Large intestine (tissue), 12 donors: ENCODE results near the gene DYNC1I1. TPM values are rescaled to one million over a fixed set of nuclear protein-coding genes. Genes with fewer than 3 reads are reported as not detected.

ENCODE experiments used
- DNase-seq, 2 donors: peaks; one replicate each; pipeline versions ENCODE4 v3.0.0 to v3.0.0-alpha.2; 2013
- H3K27ac ChIP-seq: one replicate; pipeline ENCODE4 v1.5.1; 2013; ENCODE audit warnings: low read length
- H3K27me3 ChIP-seq: 2 replicates; pipeline ENCODE4 v1.6.1; 2013; ENCODE audit warnings: low read length; ENCODE audit not compliant: control insufficient read depth, insufficient read depth
- H3K36me3 ChIP-seq: 2 replicates; pipeline ENCODE4 v1.6.1; 2013; ENCODE audit warnings: low read length; ENCODE audit not compliant: control insufficient read depth, insufficient read depth
- H3K4me1 ChIP-seq: one replicate; pipeline ENCODE4 v1.6.1; 2013; ENCODE audit warnings: low read length; ENCODE audit not compliant: control insufficient read depth, insufficient read depth
- H3K4me3 ChIP-seq: one replicate; pipeline ENCODE4 v1.5.1; 2013; ENCODE audit warnings: low read length
- H3K9me3 ChIP-seq: one replicate; pipeline ENCODE4 v1.6.1; 2013; ENCODE audit warnings: mild to moderate bottlenecking, low read depth, low read length, moderate library complexity; ENCODE audit not compliant: control insufficient read depth
- WGBS: methylation state at CpG from one replicate; pipeline ENCODE4 v1.1.5; 2013; ENCODE audit warnings: low lambda C conversion rate; ENCODE audit not compliant: insufficient coverage; 5-methylcytosine and 5-hydroxymethylcytosine counted together
- long read RNA-seq, 11 donors: transcript quantifications; one replicate each; lab custom pipeline, GENCODE V29; 2026
- polyA plus RNA-seq: library from polyadenylated mRNA; unstranded; fragments of 120-200 nt; gene quantifications from one replicate; pipeline ENCODE4 v1.2.1, GENCODE V29; 2013

Gene DYNC1I1
- 1.2 TPM for polyA plus RNA-seq
- long read RNA-seq, donor 1, result 0 reads
- long read RNA-seq, donor 2, result 0 reads
- long read RNA-seq, donor 3, result 0 reads
- long read RNA-seq, donor 4, result 0 reads
- long read RNA-seq, donor 5, result 0 reads
- long read RNA-seq, donor 6, result 0 reads
- long read RNA-seq, donor 7, result 0 reads
- long read RNA-seq, donor 8, result 0 reads
- long read RNA-seq, donor 9, partial matches to known transcripts, result 0 of 1 reads
- long read RNA-seq, donor 9, other reads (novel, unspliced or antisense), result 0 of 1 reads
- long read RNA-seq, donor 10, result 0 reads
- long read RNA-seq, donor 11, result 0 reads

GRCh38 chr7:95772298-95772770 is at the start of gene DYNC1I1:
Gene DYNC1I1, plus strand, starts transcription at chr7:95772554. Its CDS starts 32,176 bp downstream, at chr7:95804730.
- H3K9me3 ChIP-seq, result peaks cover 4% of the 10 kb centered on the region
- peaks cover 5% of the 10 kb centered on the region for H3K4me1 ChIP-seq
- no peaks in the 10 kb centered on the region for H3K36me3 ChIP-seq
- no peak within 1 kb of the TSS for H3K27ac ChIP-seq
- peak within 1 kb of the TSS; percentile 36 for H3K4me3 ChIP-seq
- H3K27me3 ChIP-seq, result peaks cover 29% of the 10 kb centered on the region
- WGBS, result no CpG with 5 or more reads among the region's 49 CpGs
- DNase-seq, result peak; percentile 37 to 69

GRCh38 chr7:95723583-95724180 is 48.7 kb upstream of the DYNC1I1 start:
- Histone ChIP-seq H3K4me3 (no peak overlapping the region), H3K4me1 (no peaks in the 10 kb centered on the region), H3K36me3 (no peaks in the 10 kb centered on the region), H3K27ac (no peak overlapping the region), H3K9me3 (no peaks in the 10 kb centered on the region), H3K27me3 (no peaks in the 10 kb centered on the region)
- peak; percentile 20 to 22 for DNase-seq
- 19% methylated on average over 2 of the region's 2 CpGs for WGBS

GRCh38 chr7:95725205-95725604 is 47.1 kb upstream of the DYNC1I1 start:
- Histone ChIP-seq H3K36me3 (no peaks in the 10 kb centered on the region), H3K4me1 (no peaks in the 10 kb centered on the region), H3K9me3 (no peaks in the 10 kb centered on the region), H3K27ac (no peak overlapping the region), H3K27me3 (no peaks in the 10 kb centered on the region), H3K4me3 (no peak overlapping the region)
- WGBS, result no CpG with 5 or more reads among the region's 1 CpG
- DNase-seq, result no peak

- Histone ChIP-seq H3K27me3 (no peaks in the 10 kb centered on the region), H3K4me3 (no peak overlapping the region), H3K4me1 (no peaks in the 10 kb centered on the region), H3K9me3 (no peaks in the 10 kb centered on the region), H3K27ac (no peak overlapping the region), H3K36me3 (no peaks in the 10 kb centered on the region)
- no peak for DNase-seq
- no CpG with 5 or more reads among the region's 4 CpGs for WGBS
These were observed 41.7 kb upstream of the DYNC1I1 start for GRCh38 chr7:95730493-95731280.

DNA sequence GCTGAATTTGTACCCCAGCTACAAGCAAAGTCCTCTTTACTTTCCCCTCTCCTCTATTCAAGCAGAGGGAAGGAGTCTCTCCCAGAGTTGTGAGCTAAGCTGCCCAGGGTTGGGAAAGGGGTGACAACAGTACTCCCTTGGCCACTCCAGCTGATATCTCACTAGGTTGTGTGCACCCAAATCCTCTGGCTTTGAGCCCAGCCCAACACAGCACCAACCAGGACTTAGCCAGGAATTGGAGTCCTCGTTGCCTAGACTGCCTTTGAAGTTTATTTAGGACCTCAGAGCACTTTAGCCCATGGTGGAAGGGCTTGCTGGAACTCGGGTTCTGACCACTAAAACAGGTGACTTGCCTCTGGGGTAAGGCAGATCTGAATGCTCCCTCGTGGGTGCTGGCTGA is 35.7 kb upstream of the DYNC1I1 start:
- H3K4me3 ChIP-seq, result no peak overlapping the region
- peaks cover 3% of the 10 kb centered on the region for H3K27me3 ChIP-seq
- H3K9me3 ChIP-seq, result no peaks in the 10 kb centered on the region
- WGBS, result no CpG with 5 or more reads among the region's 3 CpGs
- no peaks in the 10 kb centered on the region for H3K4me1 ChIP-seq
- no peak overlapping the region for H3K27ac ChIP-seq
- no peak for DNase-seq
- H3K36me3 ChIP-seq, result no peaks in the 10 kb centered on the region

DNA sequence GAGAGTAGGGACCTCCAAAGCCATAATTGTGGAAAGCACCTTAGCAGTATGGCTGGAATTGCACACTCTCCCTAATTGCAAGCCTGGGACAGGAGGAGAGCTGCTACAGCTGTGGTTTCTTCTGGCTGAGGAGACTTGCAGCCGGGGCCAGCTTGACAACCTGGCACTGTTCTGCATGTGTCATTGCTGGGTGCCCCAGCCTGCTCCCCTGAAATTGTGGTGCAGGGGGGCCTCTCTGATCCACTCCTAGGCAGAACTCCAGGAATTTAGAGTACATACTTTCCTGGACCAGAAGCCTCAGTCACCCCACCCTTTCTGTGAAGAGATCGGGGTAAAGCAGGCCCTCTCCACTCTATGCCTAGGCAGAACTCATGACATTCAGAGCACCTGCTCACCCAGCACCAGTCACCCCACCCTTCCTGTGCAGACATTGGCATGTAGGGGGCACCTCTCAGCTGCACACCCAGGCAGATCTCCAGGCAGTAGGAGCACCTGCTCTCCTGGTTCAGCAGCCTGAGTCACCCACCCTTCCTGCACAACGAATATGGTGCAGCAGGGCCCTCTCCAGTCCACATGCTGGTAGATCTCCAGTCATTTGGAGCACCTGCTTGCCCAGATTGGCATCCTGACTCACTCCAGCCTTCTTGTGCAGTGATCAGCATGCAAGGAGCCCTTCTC is 34.4 kb upstream of the DYNC1I1 start:
- no peak for DNase-seq
- Histone ChIP-seq H3K36me3 (no peaks in the 10 kb centered on the region), H3K4me1 (no peaks in the 10 kb centered on the region), H3K27me3 (peaks cover 3% of the 10 kb centered on the region), H3K9me3 (no peaks in the 10 kb centered on the region), H3K27ac (no peak overlapping the region), H3K4me3 (no peak overlapping the region)
- no CpG with 5 or more reads among the region's 3 CpGs for WGBS

DNA sequence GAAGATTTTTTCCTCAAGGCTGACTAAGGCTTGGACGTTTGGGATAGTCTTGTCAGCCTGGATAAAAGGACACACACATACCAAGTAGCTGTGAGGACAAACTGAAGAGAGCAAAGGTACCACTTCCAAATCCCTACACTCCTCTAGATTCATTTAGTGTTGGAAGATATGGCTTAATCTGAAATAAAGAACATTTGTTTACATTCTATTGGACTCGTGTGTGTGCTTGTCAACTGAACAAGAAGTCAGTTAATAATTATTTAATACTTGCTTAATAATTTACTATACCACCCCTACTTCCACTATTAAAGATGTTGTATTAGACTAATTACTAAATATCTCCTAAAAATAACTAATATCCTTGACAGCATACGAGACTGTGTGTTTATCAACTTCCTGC is 23.3 kb upstream of the DYNC1I1 start:
- no peak overlapping the region for H3K4me3 ChIP-seq
- no peak for DNase-seq
- peaks cover 3% of the 10 kb centered on the region for H3K27me3 ChIP-seq
- WGBS, result 20% methylated on average over 1 of the region's 3 CpGs
- H3K27ac ChIP-seq, result no peak overlapping the region
- H3K4me1 ChIP-seq, result no peaks in the 10 kb centered on the region
- no peaks in the 10 kb centered on the region for H3K36me3 ChIP-seq
- no peaks in the 10 kb centered on the region for H3K9me3 ChIP-seq

DNA sequence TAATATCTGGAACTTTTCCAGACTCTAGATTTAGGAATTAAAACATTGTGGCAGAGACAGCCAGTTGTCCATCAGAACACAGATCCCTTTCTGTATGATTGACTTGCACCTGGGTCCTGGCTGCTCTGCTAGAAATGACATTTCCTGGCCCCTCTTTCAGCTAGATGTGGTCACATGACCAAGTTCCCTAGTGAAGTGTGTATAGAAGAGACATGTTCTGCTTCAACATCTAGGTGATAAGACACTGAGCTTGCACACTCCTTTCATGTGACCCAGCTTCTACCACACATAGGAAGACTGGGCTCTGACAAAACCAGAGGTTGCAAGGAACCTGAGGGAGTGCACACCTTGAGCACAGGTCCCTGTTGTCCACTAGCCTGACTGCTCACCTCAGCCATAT is 22.8 kb upstream of the DYNC1I1 start:
- peaks cover 3% of the 10 kb centered on the region for H3K27me3 ChIP-seq

GRCh38 chr7:95753440-95753839 is 18.9 kb upstream of the DYNC1I1 start:
- H3K36me3 ChIP-seq, result no peaks in the 10 kb centered on the region
- peaks cover 2% of the 10 kb centered on the region for H3K27me3 ChIP-seq
- no peak overlapping the region for H3K27ac ChIP-seq
- no peaks in the 10 kb centered on the region for H3K9me3 ChIP-seq
- no peak overlapping the region for H3K4me3 ChIP-seq
- no peaks in the 10 kb centered on the region for H3K4me1 ChIP-seq
- no peak for DNase-seq

More for the DNA sequence above, 22.8 kb upstream of the DYNC1I1 start:
- no peaks in the 10 kb centered on the region for H3K4me1 ChIP-seq
- no peaks in the 10 kb centered on the region for H3K36me3 ChIP-seq
- no peak overlapping the region for H3K4me3 ChIP-seq
- DNase-seq, result no peak
- H3K27ac ChIP-seq, result no peak overlapping the region
- H3K9me3 ChIP-seq, result no peaks in the 10 kb centered on the region

- no peaks in the 10 kb centered on the region for H3K36me3 ChIP-seq
- no peaks in the 10 kb centered on the region for H3K4me1 ChIP-seq
- DNase-seq, result no peak
- H3K27ac ChIP-seq, result no peak overlapping the region
- no CpG with 5 or more reads among the region's 6 CpGs for WGBS
- no peaks in the 10 kb centered on the region for H3K9me3 ChIP-seq
- peaks cover 2% of the 10 kb centered on the region for H3K27me3 ChIP-seq
- no peak overlapping the region for H3K4me3 ChIP-seq
These were observed 16.9 kb upstream of the DYNC1I1 start for GRCh38 chr7:95755277-95755934.
